Measurements from ENCODE around the gene SAMD5. TPM values are rescaled to one million over a fixed set of nuclear protein-coding genes. Genes with fewer than 3 reads are reported as not detected.

The SAMD5 gene
- total RNA-seq, 1 experiment from 2014 or later: not detected

DNA sequence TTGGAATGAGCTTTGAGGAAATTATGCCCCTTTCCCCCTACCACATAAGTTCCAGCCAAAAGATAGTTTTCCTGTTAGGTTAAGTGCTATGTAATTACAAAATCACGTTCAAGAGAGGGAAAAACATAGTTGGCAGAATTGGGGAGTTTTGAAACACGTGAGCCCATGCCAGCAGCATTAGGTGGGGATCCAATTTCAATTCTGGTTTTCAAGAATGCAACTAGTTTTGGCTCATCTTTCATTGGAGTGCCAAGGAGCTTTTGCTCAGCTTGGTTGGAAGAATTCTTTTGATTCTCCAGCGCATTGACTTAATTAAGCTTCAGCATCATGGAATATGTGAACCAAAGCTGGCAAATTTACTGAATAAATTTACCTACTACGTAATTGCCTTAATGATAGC, 95.9 kb downstream of the SAMD5 start:
- in situ Hi-C loops (cut with HindIII; ENCODE audit: low sequenced_read_pairs): no loop called here
- no peak for DNase-seq (ENCODE audit: low spot score)

DNA sequence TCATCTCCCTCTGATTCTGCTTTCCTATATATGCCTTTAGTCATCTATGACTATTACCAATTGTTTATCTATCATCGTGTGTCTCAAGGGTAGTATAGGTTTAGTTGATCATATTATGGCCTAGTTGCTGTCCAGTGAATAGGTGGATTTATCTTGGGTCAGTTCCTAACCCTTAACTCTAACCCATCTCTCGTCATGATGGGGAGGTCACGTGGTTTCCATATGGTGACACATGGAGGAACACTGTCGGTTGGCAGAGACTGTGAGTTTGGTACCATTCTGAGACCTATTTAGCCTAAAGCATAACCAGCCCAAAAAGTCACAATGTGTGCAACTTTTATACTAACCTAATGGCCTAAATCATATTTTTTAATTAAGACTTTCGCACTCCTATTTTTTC, 103.5 kb downstream of the SAMD5 start:
- in situ Hi-C loops (cut with HindIII; ENCODE audit: low sequenced_read_pairs): no loop called here
- no peak for DNase-seq (ENCODE audit: low spot score)

DNA sequence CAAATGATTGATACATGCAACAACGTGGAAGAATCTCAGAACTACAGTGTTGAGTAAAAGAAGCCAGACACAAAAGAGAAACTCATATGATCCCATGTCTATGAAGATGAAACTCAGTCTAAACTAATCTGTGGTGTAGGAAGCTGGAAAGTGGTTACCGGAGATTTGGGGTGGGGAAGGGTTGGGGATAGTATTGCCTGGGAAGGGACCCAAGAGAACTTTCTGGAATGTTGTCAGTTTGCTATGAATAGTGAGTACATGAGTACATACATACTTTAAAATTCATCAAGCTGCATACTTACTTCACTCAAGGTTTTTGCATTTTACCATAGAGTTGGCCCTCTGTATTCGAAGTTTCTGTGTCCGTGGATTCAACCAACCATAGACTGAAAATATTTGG, 106.0 kb downstream of the SAMD5 start:
- no peak for DNase-seq (ENCODE audit: low spot score)
- in situ Hi-C loops (cut with HindIII; ENCODE audit: low sequenced_read_pairs): no loop called here

DNA sequence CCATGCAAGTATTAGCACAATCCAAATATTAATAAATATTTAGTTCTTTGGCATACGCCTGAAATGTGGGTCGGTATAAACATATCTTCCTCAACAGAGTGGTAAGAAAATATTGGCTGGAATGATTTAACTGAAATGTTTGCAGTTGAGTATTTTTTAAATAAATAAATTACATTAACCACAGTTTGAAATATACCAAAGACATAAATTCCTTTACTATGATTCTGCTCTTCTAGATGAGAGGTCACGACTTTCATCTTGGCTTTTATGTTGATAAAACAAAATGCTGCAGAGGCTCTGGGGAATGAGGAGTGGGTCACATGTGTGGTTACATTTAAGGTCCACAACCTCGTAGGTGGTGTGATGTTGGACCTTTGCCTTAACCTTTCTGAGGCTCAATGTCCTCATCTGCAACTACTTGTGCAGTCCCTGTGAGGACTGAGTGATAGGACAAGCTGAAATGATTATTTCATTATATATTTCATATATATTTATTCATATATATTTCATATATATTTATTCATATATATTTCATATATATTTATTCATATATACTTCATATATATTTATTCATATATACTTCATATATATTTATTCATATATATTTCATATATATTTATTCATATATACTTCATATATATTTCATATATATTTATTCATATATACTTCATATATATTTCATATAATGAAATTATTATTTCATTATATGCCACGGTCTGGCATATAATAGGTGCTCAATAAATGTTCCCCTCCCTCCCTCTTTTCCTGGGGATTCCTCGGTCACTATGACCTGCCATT, 107.4 kb downstream of the SAMD5 start:
- no peak for DNase-seq (ENCODE audit: low spot score)
- in situ Hi-C loops (cut with HindIII; ENCODE audit: low sequenced_read_pairs): no loop called here

DNA sequence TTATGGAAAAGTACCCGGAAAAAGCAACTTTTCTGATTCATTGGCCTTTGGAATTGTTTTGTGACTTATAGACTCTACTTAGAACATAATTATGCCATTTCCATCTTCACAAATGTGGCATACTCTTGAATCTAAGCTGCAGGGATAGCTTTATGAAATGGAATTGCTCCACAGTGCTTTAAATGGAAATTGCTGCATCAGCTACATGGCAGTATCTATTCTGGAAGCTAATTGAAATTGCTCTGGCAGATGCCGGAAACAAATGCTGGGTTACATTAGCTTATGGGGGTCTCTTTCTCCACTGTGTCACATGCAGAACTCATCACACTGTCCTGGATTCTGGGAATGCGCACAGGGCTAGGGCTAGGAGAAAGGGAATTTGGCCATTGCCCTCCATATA, 108.9 kb downstream of the SAMD5 start:
- in situ Hi-C loops (cut with HindIII; ENCODE audit: low sequenced_read_pairs): no loop called here
- DNase-seq (ENCODE audit: low spot score): no peak

DNA sequence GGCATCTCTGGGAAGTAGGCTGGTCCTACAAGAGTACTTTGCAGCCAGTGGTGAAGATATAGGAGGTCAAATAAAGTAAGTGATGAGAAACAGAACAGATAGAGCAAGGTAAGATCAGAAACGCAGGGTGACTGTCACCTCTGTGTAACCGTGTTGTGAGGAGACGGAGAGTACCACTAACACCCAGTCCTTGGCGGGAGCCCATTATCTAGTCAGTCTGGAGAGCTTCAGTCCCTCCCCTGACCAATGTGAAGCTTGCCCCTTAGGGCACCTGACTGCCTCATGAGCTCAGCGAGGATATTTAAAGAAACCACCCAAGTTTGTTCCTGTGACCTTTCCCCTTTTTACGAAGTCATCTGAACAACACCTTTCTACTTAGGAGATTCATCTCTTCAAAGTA, 110.0 kb downstream of the SAMD5 start:
- in situ Hi-C loops (cut with HindIII; ENCODE audit: low sequenced_read_pairs): no loop called here

DNA sequence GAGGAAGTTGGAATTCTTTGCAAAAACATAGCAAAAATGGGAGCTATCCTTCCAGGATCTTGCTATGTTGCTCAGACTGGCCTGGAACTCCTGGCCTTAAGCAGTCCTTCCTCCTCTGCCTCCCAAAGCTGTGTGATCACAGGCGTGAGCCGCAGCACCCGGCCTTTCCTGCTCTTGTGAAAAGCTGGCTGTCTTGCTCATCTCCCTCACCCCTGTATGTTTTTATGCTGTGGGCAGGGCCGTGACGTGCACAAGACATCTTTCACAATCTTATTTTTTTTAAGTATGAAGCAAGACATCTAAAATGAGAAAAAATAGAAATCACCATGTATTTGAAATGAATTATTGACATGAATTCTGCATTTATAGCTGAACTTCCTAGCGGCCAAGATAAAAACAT, 110.4 kb downstream of the SAMD5 start:
- in situ Hi-C loops (cut with HindIII; ENCODE audit: low sequenced_read_pairs): no loop called here
- DNase-seq (ENCODE audit: low spot score): no peak

More for the DNA sequence above, 110.0 kb downstream of the SAMD5 start:
- DNase-seq (ENCODE audit: low spot score): no peak

All from G401 (cell line).